Upper lobe of left lung (tissue), 6 donors: Measurements from ENCODE around the gene PSENEN. TPM values are rescaled to one million over a fixed set of nuclear protein-coding genes. Genes with fewer than 3 reads are reported as not detected.

ENCODE experiments used
- ATAC-seq, 2 donors: fragments of 200-7000 bp; cut with Tn5 transposase; one replicate each; pipeline ENCODE4 v1.9.1; 2022; ENCODE audit warnings: mild to moderate bottlenecking in 2 of 2, moderate library complexity in 2 of 2; ENCODE audit not compliant: low FRiP score in 2 of 2
- DNase-seq, 2 donors: peaks; one replicate each; pipeline ENCODE4 v3.0.0-alpha.2; 2019 to 2020
- H3K27ac ChIP-seq, 4 donors: fragments of 200-600 bp; sonication (generic); one replicate each; pipeline ENCODE4 v1.5.1; 2016 to 2019
- H3K27me3 ChIP-seq, 4 donors: fragments of 200-600 bp; sonication (generic); one replicate each; pipeline ENCODE4 v1.5.1; 2017 to 2019
- H3K36me3 ChIP-seq, 4 donors: fragments of 200-600 bp; sonication (generic); one replicate each; pipeline ENCODE4 v1.5.1; 2016 to 2019
- H3K4me1 ChIP-seq, 4 donors: fragments of 200-600 bp; sonication (generic); one replicate each; pipeline ENCODE4 v1.5.1; 2018 to 2019
- H3K4me3 ChIP-seq, 4 donors: fragments of 200-600 bp; sonication (generic); one replicate each; pipeline ENCODE4 v1.5.1; 2017 to 2019; ENCODE audit warnings: mild to moderate bottlenecking in 2 of 4, moderate library complexity in 1 of 4
- H3K9me3 ChIP-seq, 4 donors: fragments of 200-600 bp; sonication (generic); one replicate each; pipeline ENCODE4 v1.5.1; 2018 to 2019
- EP300 ChIP-seq, 4 donors: sonication (generic); formaldehyde crosslinking; IDR thresholded peaks; one replicate each; pipeline ENCODE4 v1.5.1; 2017; ENCODE audit warnings: antibody characterized with exemption in 4 of 4, control low read depth in 2 of 4
- POLR2A ChIP-seq, 4 donors: fragments of 450-650 bp; IDR thresholded peaks; one replicate each; pipeline ENCODE4 v1.5.1; 2016 to 2017; ENCODE audit warnings: antibody characterized with exemption in 4 of 4, mild to moderate bottlenecking in 2 of 4
- POLR2AphosphoS5 ChIP-seq, 2 donors: sonication (generic); formaldehyde crosslinking; IDR thresholded peaks; one replicate each; pipeline ENCODE4 v1.5.1; 2017; ENCODE audit warnings: antibody characterized with exemption in 2 of 2
- WGBS, 2 donors: methylation state at CpG; one replicate each; pipeline ENCODE4 v1.1.5; 2017 to 2018; 5-methylcytosine and 5-hydroxymethylcytosine counted together
- total RNA-seq, 6 donors: library from RNA; depleted of rRNA in 4 of 6; stranded (reverse); fragments of >200 nt in 4 of 6; gene quantifications; one replicate each; pipeline versions ENCODE4 v1.1.0 to v1.2.1, GENCODE V29; 2016 to 2021
- TF ChIP-seq, protein P1 (sequence below), 6 experiments: fragments of 450-650 bp in 4 of 6; fragments of 200-600 bp in 2 of 6; sonication (generic) in 2 of 6; IDR thresholded peaks; one replicate each; pipeline ENCODE4 v1.5.1; 2016 to 2019; ENCODE audit warnings: antibody characterized with exemption in 6 of 6
- donor health status: DM: no; HTN: no; CAD: no; lungs with moderate emphysema.
- donor health status: DM: no; HTN: yes; CAD: no; lungs with severe emphysema.

PSENEN gene
- total RNA-seq, 6 donors from 2014 or later: 43.4 to 60.9 (median 54.5) TPM

DNA sequence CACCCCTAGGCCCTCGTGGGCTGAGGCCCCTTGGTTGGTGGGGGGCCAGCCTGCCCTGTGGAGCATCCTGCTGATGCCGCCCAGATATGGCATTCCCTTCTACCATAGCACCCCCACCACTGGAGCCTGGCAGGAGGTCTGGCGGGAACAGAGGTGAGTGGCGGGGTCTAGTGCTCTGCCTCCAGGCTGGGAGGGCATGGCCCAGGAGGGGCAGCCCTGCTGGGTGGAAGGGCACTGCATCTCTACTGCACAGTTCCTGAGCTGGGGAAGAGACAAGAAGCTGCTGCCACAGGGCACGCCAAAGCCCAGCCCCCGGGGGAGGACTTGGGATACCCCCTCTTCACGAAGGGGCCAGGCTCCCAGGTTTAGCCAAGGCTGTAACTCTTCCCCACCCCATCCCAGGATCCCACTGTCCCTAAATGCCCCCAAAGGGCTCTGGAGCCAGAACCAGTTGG lies 30.1 kb upstream of the PSENEN start:
- H3K9me3 ChIP-seq: no peaks in the 10 kb centered on the region
- peaks cover 14 to 39% (median 28%) of the 10 kb centered on the region in 4 donors for H3K4me1 ChIP-seq
- ATAC-seq (no peak), DNase-seq (peak in 1 of 2 donors; percentile 49)
- 79 to 90% methylated on average over 2 to 6 of the region's 7 CpGs for WGBS, 2 donors
- H3K4me3 ChIP-seq: peak overlapping the region in 1 of 4 donors; percentile 90
- TF ChIP-seq POLR2A (IDR thresholded peaks at IDR 0.05): no peak
- no peak for TF ChIP-seq POLR2AphosphoS5 (IDR thresholded peaks at IDR 0.05)
- TF ChIP-seq, protein P1, sequence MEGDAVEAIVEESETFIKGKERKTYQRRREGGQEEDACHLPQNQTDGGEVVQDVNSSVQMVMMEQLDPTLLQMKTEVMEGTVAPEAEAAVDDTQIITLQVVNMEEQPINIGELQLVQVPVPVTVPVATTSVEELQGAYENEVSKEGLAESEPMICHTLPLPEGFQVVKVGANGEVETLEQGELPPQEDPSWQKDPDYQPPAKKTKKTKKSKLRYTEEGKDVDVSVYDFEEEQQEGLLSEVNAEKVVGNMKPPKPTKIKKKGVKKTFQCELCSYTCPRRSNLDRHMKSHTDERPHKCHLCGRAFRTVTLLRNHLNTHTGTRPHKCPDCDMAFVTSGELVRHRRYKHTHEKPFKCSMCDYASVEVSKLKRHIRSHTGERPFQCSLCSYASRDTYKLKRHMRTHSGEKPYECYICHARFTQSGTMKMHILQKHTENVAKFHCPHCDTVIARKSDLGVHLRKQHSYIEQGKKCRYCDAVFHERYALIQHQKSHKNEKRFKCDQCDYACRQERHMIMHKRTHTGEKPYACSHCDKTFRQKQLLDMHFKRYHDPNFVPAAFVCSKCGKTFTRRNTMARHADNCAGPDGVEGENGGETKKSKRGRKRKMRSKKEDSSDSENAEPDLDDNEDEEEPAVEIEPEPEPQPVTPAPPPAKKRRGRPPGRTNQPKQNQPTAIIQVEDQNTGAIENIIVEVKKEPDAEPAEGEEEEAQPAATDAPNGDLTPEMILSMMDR (IDR thresholded peaks at IDR 0.05): no peak
- TF ChIP-seq EP300 (IDR thresholded peaks at IDR 0.05): no peak
- peaks cover 0 to 7% (median 4%) of the 10 kb centered on the region in 4 donors for H3K36me3 ChIP-seq
- H3K27me3 ChIP-seq: no peaks in the 10 kb centered on the region
- peak overlapping the region in 3 of 4 donors; percentile 84 to 97 (median 91) for H3K27ac ChIP-seq

DNA sequence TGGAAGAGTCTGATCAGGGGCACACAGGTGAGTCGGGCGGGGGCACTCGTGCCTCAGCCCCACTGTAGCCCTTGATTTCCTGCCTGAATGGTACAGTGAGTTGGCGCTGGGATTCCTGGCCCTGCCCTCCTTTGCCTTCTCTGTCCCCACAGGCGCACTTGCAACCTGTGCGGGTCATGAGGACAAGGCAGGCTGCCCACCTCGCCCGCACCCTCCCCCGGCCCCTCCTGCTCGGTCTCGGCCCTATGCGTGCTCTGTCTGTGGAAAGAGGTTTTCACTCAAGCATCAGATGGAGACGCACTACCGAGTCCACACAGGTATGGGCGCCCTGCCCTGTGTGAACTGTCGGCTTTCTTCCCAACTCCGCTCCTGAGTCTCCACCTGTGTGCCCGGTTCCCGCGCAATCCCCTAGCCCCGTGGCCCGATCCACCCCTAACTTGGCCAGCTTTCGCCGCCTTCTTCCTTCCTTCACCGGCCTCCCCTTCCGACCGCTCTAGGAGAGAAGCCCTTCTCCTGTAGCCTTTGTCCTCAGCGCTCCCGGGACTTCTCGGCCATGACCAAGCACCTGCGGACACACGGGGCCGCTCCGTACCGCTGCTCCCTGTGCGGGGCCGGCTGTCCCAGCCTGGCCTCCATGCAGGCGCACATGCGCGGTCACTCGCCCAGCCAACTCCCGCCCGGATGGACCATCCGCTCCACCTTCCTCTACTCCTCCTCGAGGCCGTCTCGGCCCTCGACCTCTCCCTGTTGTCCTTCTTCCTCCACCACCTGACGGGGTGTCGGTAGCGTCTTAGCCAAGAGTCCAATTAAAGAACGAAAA lies 29.3 kb upstream of the PSENEN start:
- no peaks in the 10 kb centered on the region for H3K9me3 ChIP-seq
- peak overlapping the region; percentile 64 to 99 (median 90) for H3K4me3 ChIP-seq
- H3K27ac ChIP-seq: peak overlapping the region; percentile 84 to 97 (median 92)
- H3K27me3 ChIP-seq: no peaks in the 10 kb centered on the region
- TF ChIP-seq EP300 (IDR thresholded peaks at IDR 0.05): no peak
- no peak for TF ChIP-seq POLR2AphosphoS5 (IDR thresholded peaks at IDR 0.05)
- TF ChIP-seq, protein P1 (IDR thresholded peaks at IDR 0.05): no peak
- no peak for TF ChIP-seq POLR2A (IDR thresholded peaks at IDR 0.05)
- H3K36me3 ChIP-seq: peaks cover 0 to 16% (median 10%) of the 10 kb centered on the region in 4 donors
- ATAC-seq (peak in 1 of 2 donors; percentile 49), DNase-seq (peak; percentile 63 to 91)
- 2 to 3% methylated on average over 21 to 44 of the region's 52 CpGs for WGBS, 2 donors
- peaks cover 14 to 40% (median 28%) of the 10 kb centered on the region in 4 donors for H3K4me1 ChIP-seq

GRCh38 chr19:35716801-35717664 lies 28.4 kb upstream of the PSENEN start:
- peak; percentile 96 to 97 for ATAC-seq
- peak; percentile 97 to 98 for DNase-seq
- Histone ChIP-seq H3K36me3 (peaks cover under 1 to 24% (median 18%) of the 10 kb centered on the region in 4 donors), H3K4me1 (peaks cover 14 to 45% (median 28%) of the 10 kb centered on the region in 4 donors), H3K9me3 (no peaks in the 10 kb centered on the region), H3K4me3 (peak overlapping the region; percentile 64 to 99 (median 90)), H3K27ac (peak overlapping the region; percentile 84 to 97 (median 92)), H3K27me3 (no peaks in the 10 kb centered on the region)
- TF ChIP-seq EP300 (IDR thresholded peaks at IDR 0.05): no peak
- peak; percentile 26 to 30 for TF ChIP-seq POLR2AphosphoS5 (IDR thresholded peaks at IDR 0.05)
- TF ChIP-seq, protein P1 (IDR thresholded peaks at IDR 0.05): peak; percentile 85 to 98 (median 93)
- TF ChIP-seq POLR2A (IDR thresholded peaks at IDR 0.05): peak in 2 of 4 donors; percentile 29 to 49
- 0 to 1% methylated on average over 3 to 59 of the region's 77 CpGs for WGBS, 2 donors

GRCh38 chr19:35717665-35718344 lies 27.6 kb upstream of the PSENEN start, which contains the start of gene KMT2B:
Gene KMT2B, plus strand, starts transcription at chr19:35718003. Its CDS starts 16 bp downstream, at chr19:35718019.
- peaks cover 14 to 45% (median 28%) of the 10 kb centered on the region in 4 donors for H3K4me1 ChIP-seq
- TF ChIP-seq, protein P1 (IDR thresholded peaks at IDR 0.05): no peak
- peak; percentile 5 to 26 for TF ChIP-seq POLR2AphosphoS5 (IDR thresholded peaks at IDR 0.05)
- peaks cover 8 to 32% (median 26%) of the 10 kb centered on the region in 4 donors for H3K36me3 ChIP-seq
- ATAC-seq: peak in 1 of 2 donors; percentile 84
- H3K4me3 ChIP-seq: peak within 1 kb of the TSS; percentile 64 to 99 (median 90)
- 0% methylated on average over 25 of the region's 109 CpGs; no CpG with 5 or more reads in 1 of the 2 donors for WGBS, 2 donors
- no peak for DNase-seq
- H3K9me3 ChIP-seq: no peaks in the 10 kb centered on the region
- H3K27me3 ChIP-seq: no peaks in the 10 kb centered on the region
- peak within 1 kb of the TSS; percentile 88 to 97 (median 92) for H3K27ac ChIP-seq
